ENCODE results near the gene FLVCR2.

The FLVCR2 gene, protein sequence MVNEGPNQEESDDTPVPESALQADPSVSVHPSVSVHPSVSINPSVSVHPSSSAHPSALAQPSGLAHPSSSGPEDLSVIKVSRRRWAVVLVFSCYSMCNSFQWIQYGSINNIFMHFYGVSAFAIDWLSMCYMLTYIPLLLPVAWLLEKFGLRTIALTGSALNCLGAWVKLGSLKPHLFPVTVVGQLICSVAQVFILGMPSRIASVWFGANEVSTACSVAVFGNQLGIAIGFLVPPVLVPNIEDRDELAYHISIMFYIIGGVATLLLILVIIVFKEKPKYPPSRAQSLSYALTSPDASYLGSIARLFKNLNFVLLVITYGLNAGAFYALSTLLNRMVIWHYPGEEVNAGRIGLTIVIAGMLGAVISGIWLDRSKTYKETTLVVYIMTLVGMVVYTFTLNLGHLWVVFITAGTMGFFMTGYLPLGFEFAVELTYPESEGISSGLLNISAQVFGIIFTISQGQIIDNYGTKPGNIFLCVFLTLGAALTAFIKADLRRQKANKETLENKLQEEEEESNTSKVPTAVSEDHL

DNA sequence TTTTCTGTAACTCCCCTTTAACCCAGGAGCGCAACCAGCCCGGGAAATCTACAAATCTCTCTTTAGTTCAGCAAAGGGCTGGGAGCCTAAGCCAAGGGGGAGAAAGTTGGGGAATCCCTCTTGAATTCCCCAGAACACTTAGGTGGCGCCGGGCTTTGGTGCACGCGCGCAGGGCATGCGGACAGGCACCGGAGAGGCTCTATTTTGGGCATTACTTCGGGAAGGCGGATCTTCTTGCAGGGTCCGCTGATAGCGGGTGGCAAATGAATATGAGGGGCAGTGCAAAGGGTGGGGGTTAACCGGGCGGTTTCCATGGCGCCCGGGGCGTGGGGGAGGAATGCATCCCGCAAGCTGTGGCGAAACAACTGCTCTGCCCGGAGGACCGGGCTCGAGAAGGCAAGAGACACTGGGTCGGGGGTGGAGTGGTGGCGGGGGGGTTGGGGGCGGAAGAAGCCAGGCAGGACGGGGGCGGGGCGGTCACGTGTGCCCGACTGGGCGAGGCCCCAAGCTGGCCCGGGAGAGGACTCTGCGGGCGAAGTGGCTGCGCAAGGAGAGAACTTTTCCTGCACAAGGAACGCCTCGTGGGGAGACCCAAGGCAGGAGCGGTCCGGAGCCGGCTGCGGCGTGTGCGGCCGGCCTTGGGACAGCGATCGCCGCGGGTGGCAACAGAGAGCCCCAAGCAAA lies at the start of gene FLVCR2:
FLVCR2 (plus strand) TSS at position 519 of the 684 bp plus-strand sequence. CDS start 353 bp downstream, outside the sequence.
- Histone ChIP-seq H3K9me3 (ENCODE audit: insufficient read depth, low read length) (no peaks in the 10 kb centered on the region), H2AFZ (ENCODE audit: low read depth, low read length, severe bottlenecking) (peak within 1 kb of the TSS; percentile 83), H3K4me3 (ENCODE audit: insufficient read depth, low read length, poor library complexity, severe bottlenecking) (peak within 1 kb of the TSS; percentile 49), H3K9ac (ENCODE audit: low read length) (peak within 1 kb of the TSS; percentile 36; the same call in 1 of the 2 replicates), H3K9me2 (replicated peaks; ENCODE audit: insufficient read depth, low read length) (no peaks in the 10 kb centered on the region), H3F3A (ENCODE audit: insufficient read depth) (no peaks in the 10 kb centered on the region), H3K79me2 (ENCODE audit: insufficient read depth, low read length) (no peaks in the 10 kb centered on the region), H3K36me3 (ENCODE audit: low read length) (no peaks in the 10 kb centered on the region), H3K27me3 (ENCODE audit: low read length) (no peaks in the 10 kb centered on the region), H3K27ac (ENCODE audit: low read depth, low read length) (no peak within 1 kb of the TSS), H3K4me2 (ENCODE audit: low read depth, low read length, poor library complexity, severe bottlenecking) (peak within 1 kb of the TSS; percentile 78), H4K20me1 (ENCODE audit: low read depth, low read length) (no peaks in the 10 kb centered on the region)
- TF ChIP-seq, protein P1, sequence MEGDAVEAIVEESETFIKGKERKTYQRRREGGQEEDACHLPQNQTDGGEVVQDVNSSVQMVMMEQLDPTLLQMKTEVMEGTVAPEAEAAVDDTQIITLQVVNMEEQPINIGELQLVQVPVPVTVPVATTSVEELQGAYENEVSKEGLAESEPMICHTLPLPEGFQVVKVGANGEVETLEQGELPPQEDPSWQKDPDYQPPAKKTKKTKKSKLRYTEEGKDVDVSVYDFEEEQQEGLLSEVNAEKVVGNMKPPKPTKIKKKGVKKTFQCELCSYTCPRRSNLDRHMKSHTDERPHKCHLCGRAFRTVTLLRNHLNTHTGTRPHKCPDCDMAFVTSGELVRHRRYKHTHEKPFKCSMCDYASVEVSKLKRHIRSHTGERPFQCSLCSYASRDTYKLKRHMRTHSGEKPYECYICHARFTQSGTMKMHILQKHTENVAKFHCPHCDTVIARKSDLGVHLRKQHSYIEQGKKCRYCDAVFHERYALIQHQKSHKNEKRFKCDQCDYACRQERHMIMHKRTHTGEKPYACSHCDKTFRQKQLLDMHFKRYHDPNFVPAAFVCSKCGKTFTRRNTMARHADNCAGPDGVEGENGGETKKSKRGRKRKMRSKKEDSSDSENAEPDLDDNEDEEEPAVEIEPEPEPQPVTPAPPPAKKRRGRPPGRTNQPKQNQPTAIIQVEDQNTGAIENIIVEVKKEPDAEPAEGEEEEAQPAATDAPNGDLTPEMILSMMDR (IDR thresholded peaks at IDR 0.05; ENCODE audit: insufficient read depth, low read length, poor library complexity, severe bottlenecking): no peak
- TF ChIP-seq EZH2phosphoT487 (conservative IDR thresholded peaks at IDR 0.05; ENCODE audit: low read length): no peak

DNA sequence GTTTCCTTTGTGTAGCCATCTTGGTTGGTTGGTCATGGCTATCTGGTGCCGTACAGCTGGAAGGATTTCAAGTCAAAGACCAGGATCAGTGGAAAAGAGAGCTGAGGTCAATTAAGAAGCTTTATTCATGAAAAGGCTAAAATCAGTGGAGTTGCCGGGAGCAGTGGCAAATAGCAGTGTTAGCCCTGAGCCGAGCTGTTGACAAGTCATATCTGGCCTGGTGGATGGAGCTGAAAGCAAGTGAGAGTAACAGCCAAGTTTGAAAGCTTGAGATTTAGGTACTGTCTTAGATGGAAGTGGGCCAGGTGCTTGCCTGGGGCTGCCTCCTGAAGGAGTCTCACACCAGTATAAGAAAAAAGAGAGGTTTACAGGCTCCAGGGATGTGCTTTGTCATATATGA lies 47.2 kb upstream of the FLVCR2 start:
- H4K20me1 ChIP-seq (ENCODE audit: low read depth, low read length): no peaks in the 10 kb centered on the region
- no peaks in the 10 kb centered on the region for H3K9me3 ChIP-seq (ENCODE audit: insufficient read depth, low read length)
- no peaks in the 10 kb centered on the region for H3K27me3 ChIP-seq (ENCODE audit: low read length)
- H3K9ac ChIP-seq (ENCODE audit: low read length): no peak overlapping the region
- H2AFZ ChIP-seq (ENCODE audit: low read depth, low read length, severe bottlenecking): no peak overlapping the region
- H3K27ac ChIP-seq (ENCODE audit: low read depth, low read length): no peak overlapping the region
- no peak overlapping the region for H3K4me3 ChIP-seq (ENCODE audit: insufficient read depth, low read length, poor library complexity, severe bottlenecking)
- H3K36me3 ChIP-seq (ENCODE audit: low read length): peaks cover 8% of the 10 kb centered on the region; the same call in 1 of the 2 replicates
- no peak overlapping the region for H3K4me2 ChIP-seq (ENCODE audit: low read depth, low read length, poor library complexity, severe bottlenecking)
- no peaks in the 10 kb centered on the region for H3F3A ChIP-seq (ENCODE audit: insufficient read depth)
- TF ChIP-seq, protein P1 (IDR thresholded peaks at IDR 0.05; ENCODE audit: insufficient read depth, low read length, poor library complexity, severe bottlenecking): no peak
- TF ChIP-seq EZH2phosphoT487 (conservative IDR thresholded peaks at IDR 0.05; ENCODE audit: low read length): no peak
- no peaks in the 10 kb centered on the region for H3K79me2 ChIP-seq (ENCODE audit: insufficient read depth, low read length)
- no peaks in the 10 kb centered on the region for H3K9me2 ChIP-seq (replicated peaks; ENCODE audit: insufficient read depth, low read length)

DNA sequence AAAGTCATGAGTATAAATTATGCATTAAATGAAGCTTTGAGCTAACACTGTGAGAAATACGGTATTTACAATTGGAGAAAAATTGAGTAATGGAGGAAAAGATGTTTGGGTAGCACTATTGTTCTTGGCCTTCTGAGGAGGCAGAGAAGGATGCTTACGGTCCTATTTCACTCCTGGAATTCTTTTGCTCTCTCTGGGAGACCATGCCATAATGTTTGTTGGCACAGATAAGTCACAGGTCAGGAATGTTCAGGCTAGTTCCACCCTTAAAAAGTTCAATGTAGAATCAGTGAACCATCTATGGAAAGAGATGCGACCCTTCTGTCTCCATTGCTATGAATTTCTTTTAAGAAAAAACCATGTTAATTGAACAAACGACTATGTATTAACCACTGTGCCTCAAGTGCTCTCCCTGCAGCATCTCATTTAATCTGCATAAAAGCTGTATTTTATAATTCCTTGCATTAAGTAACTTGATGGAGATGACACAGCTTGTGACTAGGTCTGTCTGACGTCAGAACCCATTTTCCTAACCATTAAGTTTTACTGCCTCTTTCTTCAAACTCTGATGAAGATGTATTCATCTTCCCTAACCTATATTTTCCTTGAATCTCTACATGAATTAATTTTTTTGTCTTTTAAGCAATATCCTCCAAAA lies 46.6 kb upstream of the FLVCR2 start:
- Histone ChIP-seq H4K20me1 (ENCODE audit: low read depth, low read length) (no peaks in the 10 kb centered on the region), H3K27me3 (ENCODE audit: low read length) (no peaks in the 10 kb centered on the region), H3K27ac (ENCODE audit: low read depth, low read length) (no peak overlapping the region), H3K79me2 (ENCODE audit: insufficient read depth, low read length) (no peaks in the 10 kb centered on the region), H3F3A (ENCODE audit: insufficient read depth) (no peaks in the 10 kb centered on the region), H3K9me3 (ENCODE audit: insufficient read depth, low read length) (no peaks in the 10 kb centered on the region), H2AFZ (ENCODE audit: low read depth, low read length, severe bottlenecking) (no peak overlapping the region), H3K4me3 (ENCODE audit: insufficient read depth, low read length, poor library complexity, severe bottlenecking) (no peak overlapping the region), H3K9me2 (replicated peaks; ENCODE audit: insufficient read depth, low read length) (no peaks in the 10 kb centered on the region), H3K36me3 (ENCODE audit: low read length) (peaks cover 8% of the 10 kb centered on the region; the same call in 1 of the 2 replicates), H3K9ac (ENCODE audit: low read length) (no peak overlapping the region), H3K4me2 (ENCODE audit: low read depth, low read length, poor library complexity, severe bottlenecking) (no peak overlapping the region)
- no peak for TF ChIP-seq EZH2phosphoT487 (conservative IDR thresholded peaks at IDR 0.05; ENCODE audit: low read length)
- TF ChIP-seq, protein P1 (IDR thresholded peaks at IDR 0.05; ENCODE audit: insufficient read depth, low read length, poor library complexity, severe bottlenecking): no peak
